ENCODE measurements around the gene LSM2.

- TF ChIP-seq CEBPB (IDR thresholded peaks at IDR 0.05): no peak
- no peak for TF ChIP-seq POLR2A (IDR thresholded peaks at IDR 0.05; ENCODE audit: low read length)
- no peak for TF ChIP-seq RAD21 (conservative IDR thresholded peaks at IDR 0.05 in 1 of 2, IDR thresholded peaks at IDR 0.05 in 1 of 2)
- TF ChIP-seq EP300 (IDR thresholded peaks at IDR 0.05): no peak
- TF ChIP-seq USF2 (IDR thresholded peaks at IDR 0.05): no peak
- no peak; a peak in 1 of 5 replicates for TF ChIP-seq JUN (IDR thresholded peaks at IDR 0.05)
- no peak for TF ChIP-seq REST (IDR thresholded peaks at IDR 0.05)
- TF ChIP-seq FOSL2 (IDR thresholded peaks at IDR 0.05): no peak
- TF ChIP-seq FOSL2 (CRISPR knock-in tag; IDR thresholded peaks at IDR 0.05): no peak
- no peak for TF ChIP-seq CHD4 (IDR thresholded peaks at IDR 0.05; ENCODE audit: borderline replicate concordance)
Measured at GRCh38 chr6:31836047-31836473, 29.3 kb upstream of the LSM2 start.

Measured in A549 (cell line).